Prostate gland (tissue), 2 donors: ENCODE measurements around the gene HEPACAM.

Experiments
- CTCF ChIP-seq, 4 experiments: fragments of 200-600 bp in 2 of 4; fragments of 450-650 bp in 2 of 4; sonication (generic) in 2 of 4; IDR thresholded peaks; 1 replicate in 3 of 4; 2 replicates in 1 of 4; pipeline ENCODE4 v1.5.1; 2016 to 2019; ENCODE audit warnings: antibody characterized with exemption in 4 of 4, mild to moderate bottlenecking in 2 of 4, moderate library complexity in 2 of 4
- POLR2A ChIP-seq: fragments of 450-650 bp; IDR thresholded peaks from one replicate; pipeline ENCODE4 v1.6.1; 2016; ENCODE audit warnings: antibody characterized with exemption, mild to moderate bottlenecking

GRCh38 chr11:124923296-124923695 lies 12.6 kb downstream of the HEPACAM start:
- TF ChIP-seq CTCF (IDR thresholded peaks at IDR 0.05) = no peak
- no peak for TF ChIP-seq POLR2A
